Neural cell (in vitro differentiated cells): ENCODE measurements around the gene BCAT1. TPM values are rescaled to one million over a fixed set of nuclear protein-coding genes. Genes with fewer than 3 reads are reported as not detected.

Experiments
- H2AFZ ChIP-seq: fragments of 200-600, 300-800 bp; sonication (generic), shearing (Covaris generic); 2 replicates; pipeline ENCODE4 v1.6.0; 2014; ENCODE audit warnings: low read depth, mild to moderate bottlenecking, antibody characterized with exemption, low read length, moderate library complexity
- H3F3A ChIP-seq: fragments of 200-600 bp; shearing (Covaris generic); 2 replicates; pipeline ENCODE4 v1.6.1; 2016; ENCODE audit warnings: mild to moderate bottlenecking, moderate library complexity, mixed read lengths, antibody characterized with exemption, low read length; ENCODE audit not compliant: insufficient read depth, poor library complexity, severe bottlenecking
- H3K27ac ChIP-seq: fragments of 200-600, 300-800 bp; sonication (generic), shearing (Covaris generic); 2 replicates; pipeline ENCODE4 v1.5.1; 2014; ENCODE audit warnings: mild to moderate bottlenecking, low read length, moderate library complexity
- H3K27me3 ChIP-seq: fragments of 300-800, 200-600 bp; sonication (generic), shearing (Covaris generic); 2 replicates; pipeline ENCODE4 v1.6.0; 2014; ENCODE audit warnings: mild to moderate bottlenecking, low read depth, low read length, moderate library complexity; ENCODE audit not compliant: insufficient read depth
- H3K36me3 ChIP-seq: fragments of 300-800, 200-600 bp; sonication (generic), shearing (Covaris generic); 2 replicates; pipeline ENCODE4 v1.5.1; 2014; ENCODE audit warnings: mild to moderate bottlenecking, antibody characterized with exemption, low read length, moderate library complexity; ENCODE audit not compliant: insufficient read depth
- H3K4me2 ChIP-seq: fragments of 300-800, 200-600 bp; sonication (generic), shearing (Covaris generic); 2 replicates; pipeline ENCODE4 v1.6.0; 2014; ENCODE audit warnings: mild to moderate bottlenecking, low read length
- H3K4me3 ChIP-seq: fragments of 300-800, 200-600 bp; sonication (generic), shearing (Covaris generic); 2 replicates; pipeline ENCODE4 v1.5.1; 2014; ENCODE audit warnings: mild to moderate bottlenecking, low read length, moderate library complexity
- H3K79me2 ChIP-seq: fragments of 200-600 bp; shearing (Covaris generic); replicated peaks from 2 replicates; pipeline ENCODE4 v1.6.0; 2014; ENCODE audit warnings: mild to moderate bottlenecking, low read length, moderate library complexity; ENCODE audit not compliant: insufficient read depth
- H3K9ac ChIP-seq: fragments of 300-800, 200-600 bp; sonication (generic), shearing (Covaris generic); 2 replicates; pipeline ENCODE4 v1.6.1; 2016; ENCODE audit warnings: mild to moderate bottlenecking, low read length, mixed read lengths
- H3K9me2 ChIP-seq: fragments of 200-600 bp; shearing (Covaris generic); 2 replicates; pipeline ENCODE4 v1.6.1; 2016; ENCODE audit warnings: mild to moderate bottlenecking, low read length, mixed read lengths; ENCODE audit not compliant: insufficient read depth
- H3K9me3 ChIP-seq: fragments of 200-600, 300-800 bp; sonication (generic), shearing (Covaris generic); 2 replicates; pipeline ENCODE4 v1.6.1; 2016; ENCODE audit warnings: mild to moderate bottlenecking, mixed run types, low read length, moderate library complexity, mixed read lengths
- H4K20me1 ChIP-seq: fragments of 200-600 bp; shearing (Covaris generic); 2 replicates; pipeline ENCODE4 v1.6.1; 2016; ENCODE audit warnings: mild to moderate bottlenecking, mixed run types; ENCODE audit not compliant: insufficient read depth
- EP300 ChIP-seq: fragments of 450-650 bp; conservative IDR thresholded peaks from 2 replicates; pipeline ENCODE4 v1.6.1; 2014; ENCODE audit warnings: antibody characterized with exemption, mild to moderate bottlenecking, moderate library complexity; ENCODE audit not compliant: poor library complexity, severe bottlenecking
- EZH2 ChIP-seq: fragments of 200-600, 300-800 bp; shearing (Covaris generic), sonication (generic); IDR thresholded peaks from 2 replicates; pipeline ENCODE4 v1.6.1; 2014; ENCODE audit warnings: antibody characterized with exemption, low read length, borderline replicate concordance, mild to moderate bottlenecking; ENCODE audit not compliant: insufficient read depth, poor library complexity, severe bottlenecking
- MXI1 ChIP-seq: fragments of 450-650 bp; conservative IDR thresholded peaks from 2 replicates; pipeline ENCODE4 v1.6.1; 2014; ENCODE audit warnings: antibody characterized with exemption, mild to moderate bottlenecking; ENCODE audit not compliant: poor library complexity, severe bottlenecking
- POLR2AphosphoS5 ChIP-seq: IDR thresholded peaks from 2 replicates; pipeline ENCODE4 v1.6.1; 2012
- RAD21 ChIP-seq: fragments of 450-650 bp; conservative IDR thresholded peaks from 2 replicates; pipeline ENCODE4 v1.6.1; 2014; ENCODE audit warnings: antibody characterized with exemption, mild to moderate bottlenecking, moderate library complexity
- REST ChIP-seq: IDR thresholded peaks from 2 replicates; pipeline ENCODE4 v1.6.1; 2012; ENCODE audit warnings: borderline replicate concordance
- SMC3 ChIP-seq: fragments of 450-650 bp; conservative IDR thresholded peaks from 2 replicates; pipeline ENCODE4 v1.6.1; 2014; ENCODE audit warnings: antibody characterized with exemption, mild to moderate bottlenecking, moderate library complexity; ENCODE audit not compliant: poor library complexity
- TAF1 ChIP-seq: IDR thresholded peaks from 2 replicates; pipeline ENCODE4 v1.6.1; 2012; ENCODE audit warnings: low read depth
- polyA plus RNA-seq: library from polyadenylated mRNA; depleted of rRNA; stranded (reverse); fragments of >200 nt; gene quantifications from 2 replicates; pipeline ENCODE4 v1.2.3, GENCODE V29; 2014
- TF ChIP-seq, protein P1 (sequence below): fragments of 450-650 bp; IDR thresholded peaks from 2 replicates; pipeline ENCODE4 v1.5.1; 2014; ENCODE audit warnings: antibody characterized with exemption, mild to moderate bottlenecking, moderate library complexity; ENCODE audit not compliant: poor library complexity, severe bottlenecking

The BCAT1 gene
- polyA plus RNA-seq, 1 donor from 2014 or later = 31.3 TPM

- H3K4me3 ChIP-seq = no peak overlapping the region
- H2AFZ ChIP-seq = no peak overlapping the region
- no peaks in the 10 kb centered on the region for H3K36me3 ChIP-seq
- no peaks in the 10 kb centered on the region for H3K79me2 ChIP-seq
- no peak overlapping the region for H3K27ac ChIP-seq
- no peak overlapping the region for H3K9ac ChIP-seq
- no peak overlapping the region for H3K4me2 ChIP-seq
- H3K27me3 ChIP-seq = no peaks in the 10 kb centered on the region
- TF ChIP-seq TAF1 (no peak), RAD21 (no peak), EP300 (no peak)
- H3F3A ChIP-seq = no peaks in the 10 kb centered on the region
- H3K9me3 ChIP-seq = no peaks in the 10 kb centered on the region
- H3K9me2 ChIP-seq = no peaks in the 10 kb centered on the region
- no peaks in the 10 kb centered on the region for H4K20me1 ChIP-seq
Observed at GRCh38 chr12:24977060-24977459, 28.2 kb upstream of the BCAT1 start.

GRCh38 chr12:24975425-24975824 is 26.5 kb upstream of the BCAT1 start:
- H3K9me2 ChIP-seq = no peaks in the 10 kb centered on the region
- no peak overlapping the region for H3K27ac ChIP-seq
- H3K9ac ChIP-seq = no peak overlapping the region
- H3K4me3 ChIP-seq = no peak overlapping the region
- no peak overlapping the region for H3K4me2 ChIP-seq
- no peak for TF ChIP-seq TAF1
- TF ChIP-seq RAD21 = no peak
- no peak for TF ChIP-seq EZH2
- TF ChIP-seq, protein P1, sequence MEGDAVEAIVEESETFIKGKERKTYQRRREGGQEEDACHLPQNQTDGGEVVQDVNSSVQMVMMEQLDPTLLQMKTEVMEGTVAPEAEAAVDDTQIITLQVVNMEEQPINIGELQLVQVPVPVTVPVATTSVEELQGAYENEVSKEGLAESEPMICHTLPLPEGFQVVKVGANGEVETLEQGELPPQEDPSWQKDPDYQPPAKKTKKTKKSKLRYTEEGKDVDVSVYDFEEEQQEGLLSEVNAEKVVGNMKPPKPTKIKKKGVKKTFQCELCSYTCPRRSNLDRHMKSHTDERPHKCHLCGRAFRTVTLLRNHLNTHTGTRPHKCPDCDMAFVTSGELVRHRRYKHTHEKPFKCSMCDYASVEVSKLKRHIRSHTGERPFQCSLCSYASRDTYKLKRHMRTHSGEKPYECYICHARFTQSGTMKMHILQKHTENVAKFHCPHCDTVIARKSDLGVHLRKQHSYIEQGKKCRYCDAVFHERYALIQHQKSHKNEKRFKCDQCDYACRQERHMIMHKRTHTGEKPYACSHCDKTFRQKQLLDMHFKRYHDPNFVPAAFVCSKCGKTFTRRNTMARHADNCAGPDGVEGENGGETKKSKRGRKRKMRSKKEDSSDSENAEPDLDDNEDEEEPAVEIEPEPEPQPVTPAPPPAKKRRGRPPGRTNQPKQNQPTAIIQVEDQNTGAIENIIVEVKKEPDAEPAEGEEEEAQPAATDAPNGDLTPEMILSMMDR = no peak
- no peak for TF ChIP-seq POLR2AphosphoS5
- TF ChIP-seq REST = no peak
- TF ChIP-seq EP300 = no peak
- TF ChIP-seq SMC3 = no peak
- no peak for TF ChIP-seq MXI1
- no peaks in the 10 kb centered on the region for H3K27me3 ChIP-seq
- H2AFZ ChIP-seq = no peak overlapping the region
- H4K20me1 ChIP-seq = no peaks in the 10 kb centered on the region
- H3K79me2 ChIP-seq = no peaks in the 10 kb centered on the region
- no peaks in the 10 kb centered on the region for H3K36me3 ChIP-seq
- H3K9me3 ChIP-seq = no peaks in the 10 kb centered on the region
- no peaks in the 10 kb centered on the region for H3F3A ChIP-seq

DNA sequence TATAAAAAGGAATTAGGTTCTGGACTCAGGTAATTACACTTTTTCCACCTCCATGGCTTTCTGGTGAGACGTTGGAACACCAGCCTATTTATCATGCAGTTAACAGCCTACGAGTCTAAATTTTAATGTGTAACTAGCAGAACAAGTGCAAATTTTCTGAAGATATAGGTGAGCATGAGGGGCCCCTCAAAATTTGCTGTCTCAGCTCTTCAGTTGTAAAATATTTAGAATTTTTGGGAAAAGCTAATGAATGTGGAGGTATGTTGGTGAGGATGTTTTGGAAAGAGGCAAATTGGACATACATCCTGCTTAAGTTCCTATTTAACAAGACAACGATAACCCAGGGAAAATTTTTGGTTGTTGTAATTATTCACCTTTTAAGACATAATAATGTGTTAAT is 25.3 kb upstream of the BCAT1 start:
- H2AFZ ChIP-seq = no peak overlapping the region
- H3K36me3 ChIP-seq = no peaks in the 10 kb centered on the region
- H3K4me2 ChIP-seq = no peak overlapping the region
- H3K4me3 ChIP-seq = no peak overlapping the region
- no peaks in the 10 kb centered on the region for H3F3A ChIP-seq
- no peaks in the 10 kb centered on the region for H3K27me3 ChIP-seq
- TF ChIP-seq TAF1 = no peak
- TF ChIP-seq, protein P1 = no peak
- no peaks in the 10 kb centered on the region for H3K9me3 ChIP-seq
- H3K9ac ChIP-seq = no peak overlapping the region
- no peak overlapping the region for H3K27ac ChIP-seq
- no peaks in the 10 kb centered on the region for H4K20me1 ChIP-seq
- no peaks in the 10 kb centered on the region for H3K79me2 ChIP-seq
- H3K9me2 ChIP-seq = no peaks in the 10 kb centered on the region
